HG03378 (cell line): Measurements from ENCODE around the gene HAPLN2.
"Not testable (repeated sequence)": the region's sequence is repeated elsewhere in the genome, so short reads cannot be mapped to it uniquely, and the experiment has no call there.

Experiments
- ATAC-seq: cut with Tn5 transposase; IDR thresholded peaks from one replicate; pipeline ENCODE4 v1.9.1; 2021; ENCODE audit warnings: mild to moderate bottlenecking, moderate library complexity; ENCODE audit not compliant: unreplicated experiment

Gene HAPLN2

DNA sequence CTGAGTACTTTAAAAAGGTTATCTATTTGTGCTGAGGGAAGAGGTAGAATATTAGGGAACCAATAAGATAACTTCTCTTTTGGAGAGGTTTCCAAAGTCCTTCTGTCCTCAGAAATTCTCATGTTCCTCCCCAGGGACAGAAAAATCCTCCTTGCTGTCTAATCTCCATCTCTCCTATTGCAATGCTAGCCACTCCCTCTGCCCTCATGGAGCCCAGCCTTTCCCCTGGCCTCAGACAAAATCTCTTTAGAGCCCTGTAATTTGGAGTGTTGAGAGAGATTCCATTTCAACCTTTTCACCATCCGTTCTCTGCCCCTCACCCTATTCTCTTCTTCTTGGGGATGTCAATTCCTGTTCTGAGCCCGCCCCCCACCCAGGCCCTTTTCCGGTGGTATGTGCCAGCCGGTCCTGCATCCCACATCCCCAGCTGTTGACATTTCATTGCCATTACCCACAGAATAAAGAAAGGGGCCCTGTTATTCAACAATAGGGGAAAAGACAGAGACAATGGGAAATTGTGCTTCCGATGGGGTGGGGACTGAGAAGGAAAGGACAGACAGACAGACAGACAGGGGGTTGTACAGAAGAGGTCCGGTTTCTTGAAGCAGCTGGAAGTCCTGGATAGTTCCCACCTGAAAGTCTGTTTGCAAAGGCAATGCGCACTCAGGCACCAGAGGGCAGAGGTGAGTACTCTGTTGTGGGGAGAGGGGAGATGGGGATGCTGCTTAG is at the start of gene HAPLN2:
Gene HAPLN2, plus strand, starts transcription at position 563 of the 729 bp plus-strand sequence. CDS start 4,076 bp downstream, outside the sequence.
- ATAC-seq, result no peak

- ATAC-seq, result no peak
Observed at GRCh38 chr1:156571261-156571852, 47.9 kb upstream of the HAPLN2 start.

DNA sequence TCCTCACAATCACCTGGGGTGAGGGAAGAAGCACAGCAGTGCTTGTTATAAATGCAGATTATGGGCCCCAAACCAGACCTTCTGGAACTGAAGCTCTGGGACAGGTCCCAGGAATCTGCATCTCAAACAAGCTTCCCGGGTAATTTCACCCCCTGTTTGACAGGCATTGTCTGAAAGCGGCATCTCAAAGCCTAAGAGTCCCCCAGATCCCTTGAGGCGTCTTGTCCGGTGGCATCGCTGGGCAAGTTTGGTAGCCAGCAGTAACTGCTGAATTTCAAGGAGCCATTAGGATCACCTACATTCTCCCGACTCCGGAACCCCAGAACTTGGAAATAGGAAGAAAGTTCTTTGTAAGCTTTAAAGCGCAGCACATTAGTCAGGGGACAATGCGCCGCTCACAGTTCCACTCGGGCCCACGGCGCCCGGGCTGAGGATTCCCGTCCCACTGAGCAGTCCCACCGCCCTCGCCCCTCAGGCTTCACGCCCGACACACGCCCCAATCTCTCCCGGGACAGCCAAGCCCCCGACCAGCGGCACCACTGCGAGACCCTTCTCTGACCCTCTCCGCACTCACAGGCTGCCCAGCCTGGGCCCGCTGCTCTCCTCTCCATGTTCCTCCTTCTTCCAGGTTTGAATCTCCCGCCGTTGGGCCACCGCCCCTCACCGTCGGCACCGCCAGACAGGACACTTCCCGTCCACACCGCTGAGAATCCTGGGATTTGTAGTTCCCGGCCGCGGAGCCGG is 47.1 kb upstream of the HAPLN2 start, which contains the start of gene IQGAP3:
Gene IQGAP3, minus strand, starts transcription at position 647 of the 744 bp plus-strand sequence. Its CDS starts 36 bp downstream, at position 611.
- ATAC-seq, result no peak

GRCh38 chr1:156572663-156573018 is 46.6 kb upstream of the HAPLN2 start:
- ATAC-seq, result no peak

GRCh38 chr1:156574039-156574633 is 45.1 kb upstream of the HAPLN2 start:
- ATAC-seq, result no peak

GRCh38 chr1:156577550-156577949 is 41.7 kb upstream of the HAPLN2 start:
- no peak for ATAC-seq

DNA sequence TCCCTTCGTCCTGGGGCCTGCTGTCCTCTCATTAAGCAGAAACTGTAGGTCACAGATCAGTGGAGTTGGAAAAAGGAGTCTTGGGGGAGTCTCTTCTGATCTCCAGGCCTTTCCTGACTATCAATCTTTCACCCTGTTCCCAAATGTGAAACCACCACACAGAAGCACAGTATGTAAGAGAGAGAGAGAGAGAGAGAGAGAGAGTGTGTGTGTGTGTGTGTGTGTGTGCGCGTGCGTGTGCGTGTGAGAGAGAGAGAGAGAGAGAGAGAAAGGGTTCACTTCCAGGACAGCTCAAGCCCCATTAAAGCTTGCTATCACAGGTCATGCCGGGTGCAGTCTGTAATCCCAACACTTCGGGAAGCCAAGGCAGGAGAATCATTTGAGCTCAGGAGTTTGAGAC is 41.2 kb upstream of the HAPLN2 start:
- no peak for ATAC-seq

- ATAC-seq, result no peak
Observed at GRCh38 chr1:156579472-156579871, 39.7 kb upstream of the HAPLN2 start, which contains the start of gene TTC24. TSS of gene TTC24 (plus strand) at chr1:156579723. CDS start at chr1:156581365, 1,642 bp downstream.

- no peak for ATAC-seq
Observed at GRCh38 chr1:156581661-156582387, 37.4 kb upstream of the HAPLN2 start.

GRCh38 chr1:156582388-156583017 is 36.7 kb upstream of the HAPLN2 start:
- no peak for ATAC-seq

DNA sequence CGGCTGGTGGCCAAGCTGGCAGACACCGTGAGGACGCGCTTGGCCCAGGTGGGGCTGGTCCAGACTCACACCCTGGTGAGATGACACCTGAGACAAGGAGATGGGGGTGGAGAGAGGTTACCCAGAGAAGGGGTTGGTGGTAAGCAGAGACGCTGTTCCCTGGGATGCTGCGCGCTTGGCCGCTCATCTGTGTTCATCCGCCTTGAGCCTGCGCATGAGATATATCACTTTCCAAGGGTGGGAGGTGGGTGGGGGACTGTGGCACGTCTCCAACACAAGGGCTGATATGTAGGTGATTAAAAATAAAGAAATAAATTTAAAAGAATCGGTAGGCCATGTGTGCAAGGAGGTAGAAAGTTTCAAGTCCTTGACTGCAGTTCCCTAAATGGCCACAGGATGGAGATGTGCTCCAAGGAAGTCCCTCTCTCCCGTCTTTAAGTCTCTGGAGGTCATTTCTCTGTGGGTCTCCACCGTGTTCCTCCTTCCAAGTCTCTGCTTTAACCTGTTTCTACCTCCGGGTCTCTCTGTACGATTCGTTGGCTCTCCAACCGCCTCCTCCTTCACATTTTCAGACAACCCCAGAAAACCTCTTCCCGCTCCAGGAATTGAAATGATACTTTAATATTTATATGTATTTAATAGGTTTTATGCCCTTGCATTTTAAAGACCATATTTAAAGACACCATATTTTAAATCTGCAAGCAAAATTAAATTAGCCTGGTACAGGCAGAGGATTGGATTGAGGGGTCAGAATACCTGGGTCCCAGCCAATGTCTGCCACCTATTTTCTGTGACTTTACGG is 35.2 kb upstream of the HAPLN2 start:
- ATAC-seq, result no peak

GRCh38 chr1:156584813-156585212 is 34.4 kb upstream of the HAPLN2 start:
- ATAC-seq, result no peak

- ATAC-seq, result no peak
Observed at GRCh38 chr1:156586323-156586722, 32.9 kb upstream of the HAPLN2 start.

DNA sequence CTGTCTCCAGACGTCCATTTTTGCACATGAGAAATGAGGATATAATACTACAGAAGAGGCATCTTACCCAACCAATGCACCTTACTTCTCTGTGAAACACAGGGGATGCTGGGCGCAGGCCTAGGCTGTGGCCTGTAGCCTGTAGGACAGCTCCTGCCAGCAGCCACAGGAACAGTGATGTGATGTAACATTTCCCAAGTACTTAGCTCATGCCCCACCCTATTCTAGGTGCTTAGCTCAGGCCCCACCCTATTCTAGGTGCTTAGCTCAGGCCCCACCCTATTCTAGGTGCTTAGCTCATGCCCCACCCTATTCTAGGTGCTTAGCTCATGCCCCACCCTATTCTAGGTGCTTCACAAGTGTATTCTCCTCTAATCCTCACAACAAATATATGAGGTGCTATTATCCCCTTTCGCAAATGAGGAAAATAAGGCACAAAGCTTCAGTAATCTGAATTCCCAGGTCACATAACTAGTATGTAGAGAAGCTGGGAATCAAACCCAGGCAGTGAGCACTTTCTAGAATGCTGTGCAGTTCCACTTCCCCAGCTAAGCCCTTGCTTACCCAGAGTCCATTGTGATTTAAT is 32.2 kb upstream of the HAPLN2 start:
- no peak for ATAC-seq

DNA sequence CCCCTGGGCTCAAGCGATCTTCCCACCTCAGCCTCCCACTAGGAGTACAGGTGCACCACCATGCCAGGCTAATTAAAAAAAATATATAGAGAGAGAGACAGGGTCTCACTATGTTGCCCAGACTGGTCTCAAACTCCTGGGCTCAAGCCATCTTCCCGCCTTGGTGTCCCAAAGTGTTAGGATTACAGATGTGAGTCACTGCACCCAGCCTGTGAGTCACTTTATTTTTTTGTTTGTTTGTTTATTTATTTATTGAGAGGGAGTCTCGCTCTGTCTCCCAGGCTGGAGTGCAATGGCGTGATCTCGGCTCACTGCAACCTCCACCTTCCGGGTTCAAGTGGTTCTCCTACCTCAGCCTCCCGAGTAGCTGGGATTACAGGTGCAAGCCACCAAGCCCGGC is 31.3 kb upstream of the HAPLN2 start:
- ATAC-seq, result not testable (repeated sequence)

GRCh38 chr1:156589546-156589945 is 29.7 kb upstream of the HAPLN2 start:
- ATAC-seq, result no peak

GRCh38 chr1:156590326-156591180 is 28.7 kb upstream of the HAPLN2 start:
- no peak for ATAC-seq

DNA sequence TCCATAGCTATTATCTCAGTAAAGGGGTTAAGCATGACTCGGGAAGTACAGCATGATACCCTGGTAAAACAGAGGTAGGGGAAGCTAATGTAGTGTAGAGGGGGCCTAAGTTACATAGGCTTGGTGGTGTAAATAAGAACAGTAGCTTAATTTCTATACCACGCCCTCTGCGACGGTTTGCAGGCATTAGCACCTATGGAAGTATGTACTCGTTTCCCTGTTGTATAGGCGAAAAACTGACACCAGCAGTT is 28.1 kb upstream of the HAPLN2 start:
- no peak for ATAC-seq
